GM21619 (cell line): ENCODE results near the gene IL17RB.

Source experiments
- ATAC-seq: cut with Tn5 transposase; IDR thresholded peaks from one replicate; pipeline ENCODE4 v1.9.1; 2021; ENCODE audit not compliant: unreplicated experiment

Gene IL17RB

DNA sequence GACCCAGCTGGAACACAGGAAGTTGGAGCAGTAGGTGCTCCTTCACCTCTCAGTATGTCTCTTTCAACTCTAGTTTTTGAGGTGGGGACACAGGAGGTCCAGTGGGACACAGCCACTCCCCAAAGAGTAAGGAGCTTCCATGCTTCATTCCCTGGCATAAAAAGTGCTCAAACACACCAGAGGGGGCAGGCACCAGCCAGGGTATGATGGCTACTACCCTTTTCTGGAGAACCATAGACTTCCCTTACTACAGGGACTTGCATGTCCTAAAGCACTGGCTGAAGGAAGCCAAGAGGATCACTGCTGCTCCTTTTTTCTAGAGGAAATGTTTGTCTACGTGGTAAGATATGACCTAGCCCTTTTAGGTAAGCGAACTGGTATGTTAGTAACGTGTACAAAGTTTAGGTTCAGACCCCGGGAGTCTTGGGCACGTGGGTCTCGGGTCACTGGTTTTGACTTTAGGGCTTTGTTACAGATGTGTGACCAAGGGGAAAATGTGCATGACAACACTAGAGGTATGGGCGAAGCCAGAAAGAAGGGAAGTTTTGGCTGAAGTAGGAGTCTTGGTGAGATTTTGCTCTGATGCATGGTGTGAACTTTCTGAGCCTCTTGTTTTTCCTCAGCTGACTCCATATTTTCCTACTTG is 11.9 kb downstream of the IL17RB start:
- ATAC-seq = no peak

DNA sequence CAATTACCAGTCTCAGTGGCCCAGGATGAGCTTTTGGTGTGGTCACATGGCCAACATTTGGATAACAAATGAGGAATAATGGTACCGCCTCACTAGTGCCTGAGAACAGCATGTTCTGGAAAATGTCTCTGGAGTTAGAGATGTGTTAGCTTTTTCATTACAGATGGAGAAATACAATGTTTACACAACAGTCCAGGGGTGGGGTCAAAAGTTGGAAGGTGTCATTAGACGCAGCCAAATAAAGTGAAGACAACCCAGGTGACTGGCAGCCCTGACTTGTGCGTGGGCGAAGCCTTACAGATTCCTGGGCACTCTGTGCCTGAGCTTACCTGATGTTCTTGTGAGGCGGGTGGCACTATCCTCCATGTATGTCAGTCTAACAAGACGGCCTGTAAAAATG is 12.8 kb downstream of the IL17RB start:
- ATAC-seq = no peak

DNA sequence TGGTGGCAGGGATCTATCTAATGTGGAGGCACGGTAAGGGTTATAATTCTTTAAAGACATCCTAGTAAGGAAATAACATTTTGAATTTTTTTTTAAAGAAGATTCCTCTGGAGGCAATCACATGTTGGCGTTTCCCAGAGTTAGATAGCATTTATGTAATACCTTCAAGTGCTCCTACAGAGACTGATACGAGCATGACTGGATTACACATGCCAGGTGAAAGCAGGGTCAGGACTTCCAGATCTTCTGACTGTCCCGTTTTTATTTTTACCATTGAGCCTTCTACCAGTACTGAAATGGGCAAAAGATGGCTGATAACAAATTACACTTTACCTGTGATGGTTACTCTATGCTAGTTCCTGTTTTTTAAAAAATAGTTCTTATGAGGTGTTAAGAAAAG is 13.8 kb downstream of the IL17RB start:
- no peak for ATAC-seq

DNA sequence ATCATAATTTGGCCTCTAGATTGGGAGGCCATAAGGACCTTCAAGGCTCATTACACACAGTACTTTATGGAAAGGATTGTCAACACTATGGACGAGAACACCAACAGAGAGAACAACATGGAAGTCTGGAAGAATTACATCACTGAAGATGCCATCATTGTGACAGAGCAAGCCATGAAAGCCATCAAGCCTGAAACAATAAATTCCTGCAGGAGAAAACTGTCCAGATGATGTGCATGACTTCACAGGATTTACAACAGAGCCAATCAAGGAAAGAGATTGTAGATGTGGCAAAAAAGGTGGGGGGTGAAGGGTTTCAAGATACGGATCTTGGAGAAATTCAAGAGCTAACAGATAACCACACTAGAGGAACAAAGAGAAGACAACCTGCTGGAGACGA is 15.9 kb downstream of the IL17RB start:
- no peak for ATAC-seq

DNA sequence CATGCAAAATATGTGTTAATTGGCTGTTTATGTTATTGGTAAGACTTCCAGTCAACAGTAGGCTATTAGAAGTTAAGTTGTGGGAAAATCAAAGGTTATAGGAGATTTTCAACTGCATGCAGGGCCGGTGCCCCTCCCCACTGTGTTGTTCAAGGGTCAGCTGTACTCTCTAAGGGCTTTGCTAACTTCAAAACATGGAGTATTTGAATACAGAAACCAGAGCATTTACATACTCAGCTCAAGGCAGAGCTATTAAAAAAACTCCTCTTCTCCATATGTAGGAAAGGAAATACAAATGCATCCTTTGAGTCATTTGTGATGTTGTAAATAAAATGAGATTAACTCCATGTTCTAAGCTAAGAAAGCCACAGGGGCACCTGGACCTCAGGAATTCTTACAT is 16.8 kb downstream of the IL17RB start:
- peak; percentile 47 for ATAC-seq

DNA sequence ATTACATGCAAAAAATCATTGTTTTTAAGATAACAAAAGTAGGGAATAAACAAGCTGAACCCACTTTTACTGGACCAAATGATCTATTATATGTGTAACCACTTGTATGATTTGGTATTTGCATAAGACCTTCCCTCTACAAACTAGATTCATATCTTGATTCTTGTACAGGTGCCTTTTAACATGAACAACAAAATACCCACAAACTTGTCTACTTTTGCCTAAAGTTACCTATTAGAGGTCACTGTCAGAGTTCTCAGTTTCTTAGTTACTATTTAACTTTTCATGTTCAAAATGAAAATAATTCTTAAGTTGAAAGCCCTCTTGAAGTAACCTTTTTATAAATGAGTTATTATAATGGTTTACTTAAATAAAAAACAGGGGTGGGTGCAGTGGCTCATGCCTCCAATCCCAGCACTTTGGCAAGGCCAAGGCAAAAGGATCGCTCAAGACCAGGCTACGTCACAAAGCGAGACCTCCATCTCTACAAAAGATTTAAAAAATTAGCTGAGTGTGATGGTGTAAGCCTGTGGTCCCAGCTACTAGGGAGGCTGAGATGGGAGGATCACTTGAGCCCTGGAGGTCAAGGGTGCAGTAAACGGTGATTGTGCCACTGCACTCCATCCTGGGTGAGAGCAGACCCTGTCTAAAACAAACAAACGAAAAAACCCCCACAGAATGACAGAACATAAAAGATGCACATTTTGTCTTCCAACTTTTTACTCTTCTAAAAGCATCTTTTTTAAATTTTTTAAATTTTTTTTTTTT is 19.5 kb downstream of the IL17RB start:
- peak; percentile 77 for ATAC-seq

DNA sequence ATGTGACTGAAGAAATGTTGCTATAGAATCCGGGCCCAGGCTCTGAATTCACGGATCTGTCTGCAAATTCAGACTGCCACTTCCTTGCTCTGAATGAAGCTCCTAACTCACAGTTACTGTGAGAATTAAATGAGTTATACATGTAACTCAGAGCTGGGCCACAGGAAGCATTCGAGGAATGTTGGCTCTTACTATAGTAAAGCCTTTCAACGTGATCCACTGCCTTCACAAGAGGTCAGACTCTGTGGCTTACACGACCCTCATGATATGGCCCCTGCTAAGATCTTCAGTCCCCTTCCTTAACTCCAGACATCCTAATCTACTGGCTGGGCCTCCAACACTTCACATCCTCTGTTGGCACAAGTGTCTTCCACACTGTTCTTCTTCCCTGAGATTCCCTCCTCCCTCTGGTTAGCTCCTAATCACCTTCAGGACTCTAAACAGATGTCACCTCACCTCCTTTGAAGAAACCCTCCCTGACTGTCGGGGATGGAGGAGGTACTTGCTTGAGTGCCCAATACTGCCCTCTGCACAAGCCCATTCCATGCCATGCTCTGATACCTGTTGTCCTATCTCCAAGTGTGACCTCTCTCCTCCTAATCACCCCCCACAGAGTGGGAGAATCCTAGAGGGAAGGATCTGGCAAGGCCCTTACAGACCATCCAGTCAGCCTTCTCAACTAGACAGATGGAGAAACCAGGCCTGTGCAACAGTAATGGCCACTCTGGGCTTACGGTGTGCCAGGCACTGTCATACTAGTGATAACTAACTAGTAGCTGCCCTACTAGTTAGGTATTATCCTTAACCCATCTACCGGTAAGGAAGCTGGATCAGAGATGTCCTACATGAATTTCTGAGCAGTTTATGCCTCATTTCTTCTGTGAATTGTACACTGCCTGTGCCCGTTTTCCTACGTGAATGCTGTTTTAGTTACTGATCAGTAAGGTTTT is 34.3 kb downstream of the IL17RB start:
- no peak for ATAC-seq

DNA sequence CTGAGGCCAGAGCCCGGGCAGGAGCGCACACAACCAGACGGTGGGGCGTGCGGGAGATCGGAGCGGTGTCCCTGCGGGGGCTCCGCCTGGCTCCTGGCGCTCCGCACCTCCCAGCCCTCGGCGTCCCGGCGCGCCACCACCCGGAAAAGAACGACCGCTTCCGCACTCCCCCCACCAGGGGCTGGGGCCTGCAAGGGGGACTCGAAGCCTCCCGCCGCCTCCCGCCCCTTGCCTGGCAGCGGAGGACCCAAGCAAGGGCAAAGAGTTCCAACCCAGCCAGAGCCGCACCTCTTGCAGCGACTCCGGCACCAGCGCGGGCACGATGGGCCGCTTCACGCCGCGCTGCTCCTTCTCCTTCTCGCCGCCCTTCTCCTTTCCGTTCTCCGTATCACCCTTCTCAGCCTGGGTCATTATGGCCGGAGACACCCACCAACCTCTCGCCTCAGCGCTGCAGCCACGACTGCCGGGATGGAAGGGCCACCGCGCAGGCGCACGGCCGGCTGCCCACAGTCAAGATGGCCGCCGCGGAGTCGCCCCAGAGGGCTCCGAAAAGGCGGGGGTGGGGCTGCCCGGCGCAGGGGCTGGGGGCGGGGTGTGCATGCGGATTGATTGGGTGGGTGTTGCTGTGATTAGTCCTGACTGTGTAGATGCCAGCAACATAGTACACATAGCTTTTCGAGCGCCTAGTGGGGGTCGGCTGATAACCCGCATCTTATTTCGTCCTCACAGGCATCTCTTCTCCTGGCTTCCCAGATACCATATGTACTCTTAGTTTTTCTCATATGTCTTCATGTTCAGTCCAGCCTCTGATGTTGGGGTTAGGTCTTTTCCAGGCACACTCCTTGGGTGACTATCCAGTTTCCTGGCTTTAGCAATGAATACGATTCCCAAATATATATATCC is 35.6 kb downstream of the IL17RB start, which contains the start of gene ACTR8:
Gene ACTR8, minus strand, starts transcription at position 462 of the 903 bp plus-strand sequence. Its CDS starts 51 bp downstream, at position 411.
- ATAC-seq = peak; percentile 81

DNA sequence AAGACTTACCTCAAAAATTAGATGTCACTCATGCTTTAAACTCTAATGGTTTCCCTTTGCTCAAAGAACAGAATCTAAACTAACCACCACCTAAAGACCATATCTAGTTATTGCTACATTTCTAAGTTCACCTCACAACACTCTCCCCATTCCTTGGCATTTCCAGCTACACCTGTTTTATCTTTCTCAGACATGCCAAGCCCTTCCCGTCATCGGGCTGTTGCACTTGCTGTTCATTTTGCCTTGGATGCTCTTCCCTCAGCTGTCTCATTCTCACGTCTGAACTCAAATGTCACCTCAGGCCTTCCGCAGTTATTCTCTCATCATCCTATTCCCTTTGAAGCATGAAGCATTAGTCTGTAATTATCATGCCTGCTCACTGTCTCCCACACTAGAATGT is 36.6 kb downstream of the IL17RB start:
- ATAC-seq = no peak

DNA sequence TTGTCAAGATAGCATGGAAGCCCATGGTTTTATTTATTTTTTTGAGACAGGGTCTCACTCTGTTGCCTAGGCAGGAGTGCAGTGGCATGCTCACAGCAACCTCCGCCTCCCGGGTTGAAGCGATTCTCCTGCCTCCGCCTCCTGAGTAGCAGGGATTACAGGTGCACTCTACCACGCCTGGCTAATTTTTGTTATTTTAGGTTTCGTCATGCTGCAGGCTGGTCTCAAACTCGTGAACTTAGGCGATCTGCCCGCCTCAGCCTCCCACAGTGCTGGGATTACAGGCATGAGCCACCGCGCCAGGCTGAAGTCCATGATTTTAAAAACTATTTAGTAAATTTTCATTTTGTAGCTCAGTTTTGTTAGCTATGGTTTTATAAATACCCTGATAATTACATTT is 38.3 kb downstream of the IL17RB start:
- no peak for ATAC-seq

DNA sequence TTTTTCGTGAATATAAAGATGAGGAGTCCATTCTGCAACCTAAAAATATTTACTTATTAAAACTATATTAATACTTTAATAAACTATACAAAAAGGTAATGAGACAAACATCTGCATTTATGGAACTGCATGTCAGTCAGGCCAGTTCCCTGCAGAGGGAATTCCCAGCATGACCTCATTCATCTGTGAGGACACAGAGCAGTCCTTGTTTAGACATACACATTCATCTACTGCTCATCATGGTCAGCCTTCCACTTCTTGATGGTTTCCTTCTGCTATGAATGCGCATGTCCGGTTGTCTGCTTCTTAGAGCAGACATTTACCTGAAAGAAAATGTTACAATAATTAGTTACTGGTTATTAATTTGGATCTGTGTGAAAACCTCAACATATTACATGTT is 38.9 kb downstream of the IL17RB start:
- no peak for ATAC-seq

DNA sequence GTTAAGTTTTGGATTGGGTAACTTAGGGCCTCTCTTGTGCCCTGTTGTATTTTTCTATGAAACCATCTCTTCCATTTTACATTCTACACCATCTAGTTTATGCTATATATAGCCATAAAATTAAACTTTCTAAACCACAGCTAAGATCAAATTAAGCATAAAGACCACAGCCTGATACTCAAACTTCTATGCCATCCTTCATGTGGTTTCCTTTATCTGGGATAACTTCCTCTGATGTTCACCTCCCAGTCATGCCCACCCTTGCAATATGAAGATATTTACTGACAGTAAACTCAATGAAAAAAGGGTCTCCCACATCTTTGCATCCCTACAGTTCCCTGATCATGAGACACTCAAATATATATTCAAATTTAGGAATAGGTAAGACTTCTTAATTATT is 41.1 kb downstream of the IL17RB start:
- ATAC-seq = no peak

DNA sequence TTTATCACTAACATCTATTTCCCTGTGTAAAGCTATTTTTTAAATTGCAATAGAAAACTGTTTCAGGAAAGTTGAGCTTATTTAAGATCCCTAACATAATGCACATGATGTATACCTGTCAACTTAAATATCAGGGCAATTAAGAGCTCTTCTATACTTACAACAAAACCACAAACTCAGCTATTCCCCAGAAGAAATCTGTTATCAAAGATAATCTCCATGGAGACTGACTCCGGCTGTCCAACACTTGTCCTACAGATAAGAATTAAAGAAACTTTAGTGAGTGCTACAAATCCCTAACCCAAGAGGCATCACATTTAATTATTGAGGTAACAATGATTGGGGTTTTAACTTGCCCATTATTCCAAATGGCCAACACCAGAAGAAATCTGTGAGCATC is 41.9 kb downstream of the IL17RB start:
- no peak for ATAC-seq

DNA sequence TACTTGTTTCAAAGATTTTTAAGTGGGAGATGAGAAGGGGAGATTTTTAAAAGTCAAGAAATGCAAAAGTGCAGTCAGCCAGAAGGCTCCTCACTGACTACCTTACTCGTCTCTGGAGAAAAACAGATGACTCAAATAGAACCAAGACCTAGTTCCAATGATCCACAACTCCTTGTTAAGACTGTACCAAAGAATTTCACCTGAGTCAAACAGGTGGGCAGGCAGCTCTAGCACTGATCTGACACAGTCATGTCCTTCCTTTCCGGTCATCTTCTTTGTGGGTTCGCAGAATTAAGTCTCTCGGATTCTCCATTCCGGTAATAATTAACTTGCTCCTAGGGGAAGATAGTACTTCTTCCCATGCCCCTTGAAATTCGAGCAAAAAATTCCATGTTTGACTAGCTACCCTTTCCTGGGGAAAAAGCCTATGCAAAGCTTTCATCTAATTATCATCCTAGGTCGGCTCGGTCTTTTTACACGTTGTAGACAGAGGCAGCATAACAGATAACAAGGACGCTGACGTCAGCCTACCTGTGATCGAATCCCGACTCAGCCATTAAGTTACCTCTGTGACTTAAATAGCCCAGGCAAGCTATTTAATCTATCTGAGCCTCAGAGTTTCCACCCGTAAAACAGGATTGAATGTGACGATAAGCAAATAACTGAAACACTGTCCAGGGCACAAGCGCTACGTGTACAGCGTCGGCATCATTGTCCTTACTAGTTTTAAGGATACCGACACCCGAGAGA is 44.5 kb downstream of the IL17RB start:
- no peak for ATAC-seq

DNA sequence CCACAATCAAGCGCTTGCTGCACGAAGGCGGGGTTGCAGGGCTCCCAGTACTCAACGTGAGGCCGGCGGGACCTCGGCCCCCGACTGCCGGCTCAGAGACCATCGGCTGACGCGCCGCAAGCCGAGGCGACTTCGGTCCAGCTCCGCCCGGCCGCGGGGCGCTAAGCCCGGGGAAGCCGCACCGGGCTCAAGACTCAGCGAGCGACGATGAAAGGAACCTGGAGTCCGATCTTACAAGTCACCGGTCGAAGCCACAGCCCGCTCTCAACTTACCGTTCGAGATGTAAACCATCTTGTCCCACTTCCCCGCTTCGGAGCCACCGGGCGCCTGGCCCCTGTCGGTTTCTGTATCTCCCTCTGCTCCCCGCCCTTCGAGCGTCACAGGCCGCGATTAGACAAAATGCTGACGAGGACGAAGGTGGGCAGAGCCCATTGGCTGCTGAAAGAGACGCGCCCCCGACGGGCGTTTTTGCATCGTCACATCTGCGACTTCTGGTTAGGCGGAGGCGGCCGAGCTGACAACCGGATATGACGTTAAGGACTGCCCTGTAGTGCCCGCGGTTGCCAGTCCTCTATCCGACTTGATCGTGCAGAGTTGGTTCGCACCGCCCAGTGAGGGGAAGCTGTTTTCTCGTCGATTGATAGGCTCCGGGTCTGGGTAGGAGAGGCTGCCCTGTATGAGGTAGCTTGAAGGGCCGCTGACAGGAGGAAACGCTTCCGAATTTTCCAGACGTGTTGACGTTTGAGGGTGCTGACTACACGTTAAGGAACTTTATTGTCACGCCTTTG is 45.3 kb downstream of the IL17RB start, which contains the start of gene SELENOK:
Gene SELENOK, minus strand, starts transcription at position 363 of the 789 bp plus-strand sequence.
- peak; percentile 96 for ATAC-seq

DNA sequence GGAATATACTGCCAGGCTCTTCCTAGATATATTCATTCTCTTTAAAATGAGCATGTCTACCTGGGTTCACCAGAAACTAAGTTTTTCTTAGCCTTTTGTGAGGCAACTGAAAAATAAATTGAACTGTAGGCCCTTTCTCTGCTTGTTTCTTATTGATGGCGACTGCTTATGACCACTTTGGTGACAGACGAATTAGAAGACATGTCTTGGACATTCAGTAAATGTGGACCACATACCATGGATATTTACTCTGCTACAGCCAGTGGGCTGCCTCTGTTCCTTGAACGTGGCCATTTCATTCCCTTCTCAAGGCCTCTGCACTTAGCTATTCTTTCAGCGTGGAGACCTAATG is 45.9 kb downstream of the IL17RB start:
- no peak for ATAC-seq

DNA sequence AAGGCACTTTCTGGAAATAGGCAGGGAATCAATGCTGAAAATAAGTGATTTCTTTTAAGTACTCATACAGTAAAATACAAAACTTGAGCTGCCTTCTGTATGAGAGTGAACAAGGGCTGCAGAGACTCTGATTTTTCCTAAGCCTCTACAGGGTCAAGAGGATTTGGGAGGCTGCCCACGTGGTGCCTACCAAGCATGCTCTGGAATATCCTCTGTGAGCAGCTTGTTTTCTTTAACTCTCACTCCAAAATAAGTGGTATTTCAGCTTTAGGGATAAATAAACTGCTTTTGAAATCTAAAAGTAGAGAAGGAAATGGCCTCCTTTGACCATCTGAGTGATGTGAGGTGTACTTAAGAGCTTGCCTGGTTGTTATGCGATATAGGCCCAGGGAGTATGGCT is 53.4 kb downstream of the IL17RB start:
- ATAC-seq = no peak

DNA sequence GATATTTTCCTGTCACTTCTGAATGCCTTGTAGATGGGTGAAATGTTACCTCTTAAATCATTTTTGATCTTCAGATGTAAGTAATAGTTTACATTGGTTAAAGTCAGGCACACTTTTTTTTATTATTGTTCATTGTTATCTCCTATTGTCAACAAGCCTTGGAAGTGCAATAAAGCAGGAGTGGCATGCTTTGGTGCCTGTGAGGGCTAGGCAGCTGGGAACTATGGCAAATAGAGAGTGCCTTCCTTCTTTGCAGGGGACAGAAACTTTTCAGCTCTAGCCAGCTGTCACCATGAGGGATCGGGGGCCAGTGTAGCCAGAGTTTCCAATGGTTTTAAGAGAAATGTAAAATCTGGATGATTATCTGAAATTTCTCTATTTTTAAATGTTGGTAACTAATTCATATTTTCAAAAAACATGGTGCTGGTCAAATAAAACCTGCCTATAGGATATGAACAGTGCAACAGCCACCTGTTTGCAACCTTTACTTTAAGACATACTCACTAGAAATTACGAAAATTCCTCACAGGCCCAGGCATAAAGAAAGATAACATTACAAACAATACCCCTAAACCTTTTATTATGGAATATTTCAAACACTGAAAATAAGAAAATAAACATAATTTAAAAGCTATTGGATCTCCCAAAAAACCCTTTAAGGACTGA is 54.4 kb downstream of the IL17RB start:
- ATAC-seq = no peak
